HG03439 (cell line): Measurements from ENCODE around the gene TEKT1.
"Not testable (repeated sequence)": the region's sequence is repeated elsewhere in the genome, so short reads cannot be mapped to it uniquely, and the experiment has no call there.

Experiments
- ATAC-seq: cut with Tn5 transposase; IDR thresholded peaks from one replicate; pipeline ENCODE4 v1.9.1; 2021; ENCODE audit warnings: mild to moderate bottlenecking, moderate library complexity; ENCODE audit not compliant: unreplicated experiment

Gene TEKT1

DNA sequence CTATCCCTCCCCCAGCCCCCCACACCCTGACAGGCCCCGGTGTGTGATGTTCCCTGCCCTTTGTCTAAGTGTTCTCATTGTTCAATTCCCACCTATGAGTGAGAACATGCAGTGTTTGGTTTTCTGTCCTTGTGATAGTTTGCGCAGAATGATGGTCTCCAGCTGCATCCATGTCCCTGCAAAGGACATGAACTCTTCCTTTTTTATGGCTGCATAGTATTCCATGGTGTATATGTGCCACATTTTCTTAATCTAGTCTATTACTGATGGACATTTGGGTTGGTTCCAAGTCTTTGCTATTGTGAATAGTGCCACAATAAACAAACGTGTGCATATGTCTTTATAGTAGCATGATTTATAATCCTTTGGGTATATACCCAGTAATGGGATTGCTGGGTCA, 15.2 kb downstream of the TEKT1 start:
- not testable (repeated sequence) for ATAC-seq

DNA sequence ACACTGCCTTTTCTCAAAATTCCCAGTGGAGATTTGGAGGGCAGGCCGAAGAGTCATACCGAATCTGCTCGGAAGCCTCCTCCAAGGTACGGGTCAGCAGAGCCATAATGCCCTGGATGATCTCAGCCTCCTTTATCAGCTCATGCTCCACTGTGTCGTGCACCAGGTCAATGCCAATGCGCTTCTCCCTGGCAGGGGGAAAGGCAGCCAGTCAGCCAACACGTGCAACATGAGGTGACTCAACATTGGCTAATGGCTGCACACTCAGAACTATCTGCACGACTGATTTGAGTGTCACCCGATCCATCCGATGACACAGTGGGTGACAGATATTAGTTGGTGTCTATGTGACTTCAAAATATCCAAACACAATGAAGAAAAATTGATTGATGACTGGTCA, 15.8 kb downstream of the TEKT1 start:
- no peak for ATAC-seq

DNA sequence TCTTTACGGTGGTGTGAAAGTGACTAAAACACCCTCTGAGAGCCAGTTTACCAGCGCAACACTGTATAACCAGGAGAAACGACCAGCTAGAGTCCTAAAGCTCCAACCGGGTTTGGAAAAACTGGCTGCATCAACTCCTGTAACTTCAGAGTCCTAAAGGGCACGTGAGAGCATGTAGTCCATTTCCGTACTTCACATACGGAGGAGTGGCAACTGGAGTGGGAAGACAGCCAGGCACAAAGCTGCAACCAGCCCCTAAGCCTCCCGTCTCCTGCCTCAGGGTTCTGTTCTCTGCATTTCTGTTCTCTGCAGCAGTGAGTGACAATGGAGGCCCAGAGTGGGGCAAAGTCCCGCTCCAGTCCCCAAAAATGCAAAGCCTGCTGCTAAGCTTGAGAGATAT, 19.2 kb downstream of the TEKT1 start:
- ATAC-seq, result no peak

DNA sequence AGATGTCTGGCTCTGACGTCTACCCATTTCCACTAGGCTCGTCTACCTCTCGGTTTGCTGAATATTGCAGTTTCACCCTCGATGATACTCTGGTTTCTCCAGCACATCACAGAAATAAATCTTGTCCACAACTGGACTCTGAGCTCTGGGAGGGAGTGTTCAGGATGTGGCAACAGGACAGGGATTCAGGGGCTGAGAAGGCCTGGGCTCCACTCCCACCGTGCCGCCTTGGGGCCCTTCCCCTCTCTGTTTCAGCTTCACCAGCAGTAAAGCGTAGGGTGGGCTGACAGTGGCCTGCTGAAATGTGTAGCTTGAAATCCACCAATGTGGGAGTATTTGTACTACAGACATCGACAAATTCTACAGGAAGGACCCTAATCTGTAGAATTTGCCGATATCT, 20.0 kb downstream of the TEKT1 start:
- ATAC-seq, result no peak

DNA sequence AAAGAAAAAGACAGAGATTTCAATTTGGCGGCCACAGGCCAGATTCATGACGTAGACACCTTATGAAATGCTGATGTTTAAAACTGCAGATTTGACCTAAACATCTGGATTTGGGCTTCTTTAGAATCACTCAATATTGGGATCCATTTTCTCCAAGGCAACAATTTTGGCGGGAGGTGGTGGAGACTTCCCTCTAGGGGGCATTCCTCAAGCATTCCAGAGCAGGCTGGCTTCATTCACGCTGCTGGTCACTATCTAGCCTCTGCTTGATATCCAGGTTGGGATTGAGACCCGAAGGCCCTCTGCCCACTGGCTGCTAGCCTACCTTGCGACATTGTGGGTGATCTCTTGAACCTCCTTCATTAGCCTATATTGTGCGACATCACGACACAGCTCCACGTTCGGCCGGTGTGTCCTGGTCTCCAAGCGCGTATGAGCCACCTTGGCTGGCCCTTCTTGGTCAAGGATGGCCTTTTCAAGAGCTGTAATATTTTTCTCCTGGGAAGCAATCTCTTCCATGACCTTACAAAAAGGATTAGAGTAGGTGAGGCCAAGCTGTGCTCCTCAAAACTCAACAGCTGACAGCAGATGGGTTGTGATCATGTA, 31.0 kb downstream of the TEKT1 start:
- ATAC-seq, result no peak

DNA sequence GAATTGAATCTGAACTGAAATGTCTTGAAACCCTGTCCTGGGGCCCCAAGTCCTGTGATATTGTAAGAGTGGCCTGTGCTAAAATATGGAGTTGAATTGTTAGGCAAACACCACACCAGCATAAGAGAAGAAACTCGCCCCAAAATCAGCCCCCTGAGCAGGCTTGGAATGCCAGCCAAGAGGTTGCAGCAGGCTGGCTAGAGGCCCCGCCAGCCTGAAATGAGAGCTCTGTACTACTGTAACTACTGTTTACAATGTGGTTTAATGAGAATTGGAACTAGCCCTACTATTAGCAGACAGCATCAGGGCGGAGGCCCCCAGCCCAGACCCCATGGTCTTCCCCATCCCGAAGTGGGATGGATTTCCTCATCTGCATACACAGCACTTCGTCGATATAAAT, 31.8 kb downstream of the TEKT1 start:
- ATAC-seq, result no peak

DNA sequence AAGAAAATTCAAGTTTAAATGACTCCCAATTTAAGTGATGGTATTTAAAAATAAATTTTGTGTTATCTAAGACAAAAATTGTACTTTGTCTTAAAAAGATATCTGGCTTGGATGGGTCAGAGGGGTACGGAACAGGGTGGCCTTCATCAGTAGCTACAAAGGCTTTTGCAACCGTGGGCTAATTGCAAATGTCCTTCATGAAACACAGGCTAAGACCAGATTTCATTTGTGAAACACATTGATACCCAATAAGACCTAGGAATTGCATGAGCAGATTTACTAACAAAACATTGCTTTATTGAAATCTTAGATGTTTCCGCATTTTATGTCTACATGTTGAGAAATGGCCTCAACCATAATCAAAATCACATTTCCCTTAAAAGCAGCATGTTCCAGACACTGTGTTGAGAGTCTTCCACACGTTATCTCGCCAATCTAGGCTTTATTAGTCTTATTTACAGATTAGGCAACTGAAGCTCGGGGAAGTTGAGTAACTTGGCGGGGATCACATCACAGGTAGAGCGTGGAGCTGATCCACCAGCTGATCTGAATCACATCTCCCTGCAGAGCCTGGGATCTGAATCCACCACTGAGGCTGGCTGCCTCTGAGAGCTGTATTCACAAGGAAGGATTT, 33.7 kb downstream of the TEKT1 start:
- ATAC-seq, result no peak

DNA sequence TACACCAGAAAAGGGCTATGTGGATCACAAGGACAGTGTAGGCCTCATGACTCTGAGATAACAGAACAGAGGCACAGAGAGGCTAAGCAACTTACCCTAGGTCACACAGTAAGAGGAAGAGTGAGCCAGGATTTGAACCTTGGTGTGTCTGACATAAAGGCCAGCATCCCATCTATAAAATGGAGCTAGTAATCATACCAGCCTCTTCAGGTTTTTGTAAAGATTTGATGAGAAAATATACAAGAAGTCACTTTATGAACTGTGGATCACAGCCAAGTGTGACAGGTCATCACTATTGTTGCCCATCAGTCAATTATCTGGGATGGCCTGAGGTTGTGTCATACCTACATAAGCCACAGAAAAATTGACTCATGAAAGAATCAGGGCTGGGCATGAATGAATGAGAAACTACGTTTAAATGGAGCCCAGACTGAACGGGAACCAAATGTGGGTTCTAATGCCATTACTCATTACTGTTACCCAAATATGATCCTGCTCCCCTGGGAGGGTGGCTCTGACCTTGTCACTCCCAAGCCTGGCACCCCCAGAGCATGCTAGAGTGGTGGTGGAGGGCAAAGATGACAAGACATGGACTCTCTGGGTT, 34.5 kb downstream of the TEKT1 start:
- no peak for ATAC-seq

DNA sequence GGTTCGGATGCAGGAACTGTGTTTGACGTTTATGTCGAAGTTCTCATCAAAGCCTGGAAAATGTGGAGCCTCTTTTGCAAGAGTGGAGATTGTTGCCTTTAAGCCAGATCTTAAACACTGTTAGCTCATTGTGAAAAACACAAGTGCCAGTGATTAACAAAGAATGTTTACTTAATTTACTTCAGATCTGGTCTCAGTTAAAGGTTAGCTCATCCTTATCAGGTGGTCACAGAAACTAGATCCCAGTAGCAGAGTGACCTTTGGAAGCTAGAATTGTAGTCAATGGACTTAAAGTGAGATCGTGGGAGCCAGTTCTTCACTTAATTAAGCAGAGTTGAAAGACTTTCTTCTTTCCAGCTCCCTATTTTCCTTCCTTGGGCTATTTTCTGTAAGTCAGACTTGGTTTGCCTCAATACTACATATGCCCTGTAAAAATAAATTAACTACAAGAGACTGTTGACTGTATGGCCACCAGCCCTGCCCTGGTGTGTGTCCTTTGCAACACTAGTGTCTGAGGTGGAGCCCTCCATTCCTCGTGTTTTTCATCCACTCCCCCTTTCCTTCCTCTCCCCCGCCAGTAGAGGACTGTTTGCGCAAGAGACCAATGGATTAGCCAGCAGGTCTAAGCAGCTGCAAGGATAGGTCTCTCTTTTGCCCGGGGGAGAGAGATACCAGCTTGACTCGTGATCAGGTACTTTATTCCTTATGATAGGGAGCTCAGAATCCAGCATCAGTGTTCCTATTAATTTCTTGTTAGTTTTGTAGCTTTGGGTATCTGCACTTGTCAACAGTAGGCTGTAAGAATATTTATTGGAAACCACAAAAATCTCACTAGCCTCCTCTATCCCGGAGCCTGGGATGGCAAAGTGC, 35.3 kb downstream of the TEKT1 start:
- no peak for ATAC-seq

DNA sequence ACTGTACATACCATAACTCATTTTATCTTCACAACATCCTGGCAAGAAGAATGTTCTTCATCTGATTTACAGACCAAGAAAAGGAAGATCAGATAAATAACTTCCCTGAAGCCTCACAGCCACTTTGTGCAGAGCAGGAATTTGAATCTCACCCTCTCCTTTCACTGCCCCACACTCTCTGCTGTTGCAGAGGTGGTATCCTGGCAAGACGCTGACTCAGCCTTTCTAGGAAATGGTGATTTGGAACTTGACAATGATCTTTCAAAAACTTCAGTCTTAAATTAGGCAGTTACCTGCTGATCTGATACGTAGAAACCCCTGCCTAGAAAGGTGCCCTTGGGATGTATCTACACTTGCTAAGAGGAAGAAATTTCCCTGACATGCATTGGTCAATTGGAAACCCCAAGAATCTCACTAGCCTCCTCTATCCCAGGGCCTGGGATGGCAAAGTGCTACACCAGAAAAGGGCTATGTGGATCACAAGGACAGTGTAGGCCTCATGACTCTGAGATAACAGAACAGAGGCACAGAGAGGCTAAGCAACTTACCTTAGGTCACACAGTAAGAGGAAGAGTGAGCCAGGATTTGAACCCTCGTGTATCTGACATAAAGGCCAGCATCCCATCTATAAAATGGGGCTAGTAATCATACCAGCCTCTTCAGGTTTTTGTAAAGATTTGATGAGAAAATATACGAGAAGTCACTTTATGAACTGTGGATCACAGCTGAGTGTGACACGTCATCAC, 37.6 kb downstream of the TEKT1 start:
- no peak for ATAC-seq

DNA sequence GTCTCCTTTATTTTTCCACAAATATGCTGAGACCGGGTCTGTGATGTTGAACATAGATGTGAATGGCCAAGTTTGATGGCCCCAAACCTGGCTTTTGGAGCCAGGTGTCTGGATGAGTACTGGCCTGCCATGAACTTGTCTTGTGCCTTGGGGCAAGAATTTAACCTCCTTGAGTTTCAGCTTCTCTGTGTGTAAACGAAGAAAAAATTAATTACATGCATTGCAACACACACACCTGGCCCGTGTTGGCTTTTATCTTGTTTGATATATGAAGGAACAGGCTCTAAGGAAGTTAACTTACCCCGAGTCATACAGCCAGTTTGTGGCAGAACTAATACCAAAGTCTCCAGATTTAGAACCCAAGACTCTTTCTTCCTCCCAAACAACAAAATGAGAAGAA, 42.4 kb downstream of the TEKT1 start:
- no peak for ATAC-seq

DNA sequence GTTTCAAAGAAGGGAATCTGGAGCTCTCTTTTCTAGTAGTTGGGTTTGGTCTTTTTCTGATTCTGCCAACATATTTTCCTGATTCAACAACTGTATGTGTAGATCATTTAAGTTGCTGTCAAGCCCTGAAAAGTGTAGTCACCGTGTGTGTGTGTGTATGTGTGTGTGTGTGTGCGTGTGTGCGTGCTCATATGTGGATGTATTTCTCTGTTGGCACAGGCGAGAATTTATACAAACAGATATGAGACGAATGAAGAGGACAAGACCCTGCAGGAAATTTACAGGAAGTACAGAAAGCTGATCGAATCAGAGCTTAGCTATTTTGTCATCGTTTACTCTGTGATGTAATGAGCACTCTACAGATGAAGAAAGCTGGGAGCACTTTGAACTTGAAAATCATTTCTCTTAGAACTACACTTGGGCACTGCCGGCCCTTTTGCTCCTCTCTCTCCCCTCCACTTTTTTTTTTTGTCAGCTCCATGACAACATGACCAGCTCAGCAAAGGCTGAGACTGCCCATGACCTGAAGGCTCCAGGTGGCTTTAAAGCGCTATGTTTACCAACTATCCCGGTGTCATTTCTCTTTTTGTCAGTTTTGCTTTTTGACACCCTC, 44.3 kb downstream of the TEKT1 start:
- no peak for ATAC-seq

DNA sequence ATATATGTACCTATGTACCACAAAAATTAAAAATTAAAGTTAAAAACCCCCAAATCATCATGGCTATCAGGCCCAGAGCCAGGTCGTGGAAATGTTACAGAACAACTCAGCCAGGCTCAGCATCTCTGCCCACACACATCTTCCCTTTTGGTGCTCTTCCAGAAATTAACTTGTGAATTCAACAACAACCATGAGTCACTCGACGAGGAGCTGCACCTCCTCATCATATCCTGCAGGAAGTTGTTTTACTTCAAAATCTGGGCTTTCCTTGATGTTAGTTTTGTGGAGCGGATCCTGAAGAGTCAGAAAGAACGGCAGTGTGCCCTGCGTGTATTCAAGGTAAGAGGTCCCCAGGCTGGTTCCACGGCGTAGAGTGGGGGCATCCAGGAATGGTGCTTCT, 44.9 kb downstream of the TEKT1 start:
- no peak for ATAC-seq

DNA sequence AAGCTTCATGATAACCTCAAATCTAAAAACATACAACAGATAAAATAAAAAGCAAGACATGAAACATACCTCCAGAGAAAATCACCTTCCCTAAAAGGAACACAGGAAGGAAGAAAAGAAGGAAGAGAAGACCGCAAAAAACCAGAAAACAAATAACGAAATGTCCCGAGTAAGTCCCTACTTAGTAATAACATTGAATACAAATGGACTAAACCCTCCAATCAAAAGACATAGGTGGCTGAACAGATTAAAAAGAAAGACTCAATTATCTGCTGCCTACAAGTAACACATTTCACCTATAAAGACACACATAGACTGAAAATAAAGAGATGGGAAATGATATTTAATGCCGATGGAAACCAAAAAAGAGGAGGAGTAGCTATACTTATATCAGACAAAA, 49.3 kb downstream of the TEKT1 start:
- ATAC-seq, result no peak

DNA sequence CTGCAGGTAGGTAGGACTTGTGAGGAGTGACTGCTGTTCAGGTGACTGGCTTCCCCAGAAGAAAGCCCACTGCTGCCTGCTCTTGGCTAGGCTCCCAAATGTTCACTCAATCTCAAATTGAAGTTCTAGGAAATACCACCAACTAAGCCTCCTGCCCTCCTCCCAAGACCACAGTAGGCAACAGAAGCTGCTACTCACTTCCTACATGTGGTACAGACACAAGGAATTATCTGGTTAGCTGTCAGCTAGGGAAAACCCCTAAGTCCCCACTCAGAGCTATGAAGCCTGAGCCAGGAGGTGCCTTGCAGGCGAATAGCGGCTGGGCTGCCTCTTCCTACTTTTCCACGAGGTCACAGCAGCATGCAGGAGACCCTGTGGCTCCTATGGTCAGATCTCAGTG, 50.6 kb downstream of the TEKT1 start:
- ATAC-seq, result no peak

DNA sequence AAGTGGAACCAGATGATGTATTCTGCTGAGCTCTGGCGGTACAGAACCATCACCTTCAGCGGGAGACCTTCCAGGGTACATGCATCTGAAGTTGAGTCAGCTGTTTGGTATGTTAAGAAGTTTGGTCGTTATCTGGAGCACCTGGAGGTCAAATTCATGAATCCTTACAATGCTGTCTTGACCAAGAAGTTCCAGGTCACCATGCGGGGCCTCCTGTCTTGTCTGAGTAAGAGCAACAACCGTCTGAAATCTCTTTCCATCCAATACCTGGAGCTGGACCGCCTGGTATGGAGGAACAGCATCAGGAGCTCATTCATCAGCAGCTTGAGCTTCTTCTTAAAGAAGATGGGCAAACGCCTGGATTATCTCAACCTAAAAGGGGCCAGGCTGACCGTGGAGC, 51.5 kb downstream of the TEKT1 start:
- no peak for ATAC-seq

DNA sequence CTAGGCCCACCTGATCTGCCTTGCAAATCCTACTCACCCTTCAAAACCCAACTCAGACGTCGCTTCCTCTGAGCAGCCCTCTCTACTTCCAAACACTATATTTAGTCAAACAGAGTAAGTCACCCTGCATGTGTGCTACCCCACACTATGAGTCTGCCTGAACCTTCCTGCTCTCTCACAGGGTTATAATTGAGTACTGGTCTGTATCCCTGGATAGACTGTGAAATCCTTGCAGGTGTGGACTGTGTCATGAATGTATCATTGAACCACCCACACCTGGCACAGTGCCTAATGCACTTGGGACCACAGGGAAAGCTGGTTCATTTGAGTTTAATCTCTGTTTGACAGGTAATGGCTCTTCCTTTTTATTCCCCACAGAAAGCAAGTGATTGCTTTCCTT, 52.1 kb downstream of the TEKT1 start:
- ATAC-seq, result no peak

DNA sequence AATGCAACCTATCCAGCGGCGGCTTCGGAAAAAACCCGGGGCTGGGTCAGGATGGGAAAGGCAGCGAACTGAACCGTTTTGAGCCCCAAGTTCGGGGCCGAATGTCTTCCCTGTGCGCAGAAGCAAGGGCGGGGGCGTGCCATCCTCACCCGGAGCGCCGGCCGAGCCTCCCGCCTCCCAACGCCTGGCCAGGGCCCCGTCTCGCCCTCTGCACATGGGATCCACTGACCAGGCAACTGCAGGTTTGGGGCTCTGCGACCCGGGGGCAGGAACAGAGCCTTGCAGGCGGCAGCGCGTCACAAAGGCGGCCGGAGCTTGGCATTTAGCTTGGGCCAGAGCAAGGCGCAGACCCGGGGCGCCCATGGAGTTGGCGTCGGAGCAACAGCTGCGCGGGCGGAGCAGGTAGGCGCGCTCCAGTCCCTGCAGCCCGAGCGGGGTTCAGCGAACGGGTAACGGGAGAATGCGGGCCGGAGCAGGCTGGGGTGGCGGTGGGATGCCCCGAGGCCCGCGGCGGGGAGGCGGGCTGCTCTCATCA, 55.6 kb downstream of the TEKT1 start, which contains the start of gene FBXO39:
TSS of gene FBXO39 (plus strand) at position 345 of the 535 bp plus-strand sequence. CDS start 3,654 bp downstream, outside the sequence.
- ATAC-seq, result no peak

DNA sequence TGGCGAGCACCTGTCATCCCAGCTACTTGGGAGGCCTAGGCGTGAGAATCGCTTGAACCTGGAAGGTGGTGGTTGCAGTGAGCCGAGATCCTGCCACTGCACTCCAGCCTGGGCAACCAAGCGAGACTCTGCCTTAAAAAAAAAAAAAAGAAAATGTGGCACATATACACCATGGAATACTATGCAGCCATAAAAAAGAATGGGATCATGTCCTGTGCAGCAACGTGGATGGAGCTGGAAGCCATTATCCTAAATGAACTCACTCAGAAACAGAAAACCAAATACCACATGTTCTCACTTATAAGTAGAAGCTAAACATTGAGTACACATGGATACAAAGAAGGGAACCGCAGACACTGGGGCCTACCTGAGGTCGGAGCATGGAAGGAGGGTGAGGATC, 56.6 kb downstream of the TEKT1 start:
- ATAC-seq, result not testable (repeated sequence)

DNA sequence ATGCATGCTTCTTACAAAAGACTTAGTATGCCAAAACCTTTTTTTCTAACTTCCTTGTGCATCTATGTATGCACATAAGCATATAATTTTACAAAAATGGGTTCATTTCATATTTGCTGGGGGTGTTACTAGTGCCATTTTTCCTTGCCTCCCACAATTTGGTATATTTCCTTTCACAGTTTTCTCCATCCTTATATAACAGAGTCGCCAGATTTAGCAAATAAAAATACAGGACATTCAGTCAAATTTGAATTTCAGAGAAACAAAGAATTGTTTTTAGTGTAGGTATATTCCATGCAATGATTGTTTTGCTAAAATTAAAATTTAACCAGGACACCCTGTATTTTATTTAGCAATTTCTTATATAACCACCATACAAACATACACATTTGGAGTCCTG, 59.5 kb downstream of the TEKT1 start:
- no peak for ATAC-seq
